Measurements from ENCODE around the gene UBLCP1.

Gene UBLCP1

DNA sequence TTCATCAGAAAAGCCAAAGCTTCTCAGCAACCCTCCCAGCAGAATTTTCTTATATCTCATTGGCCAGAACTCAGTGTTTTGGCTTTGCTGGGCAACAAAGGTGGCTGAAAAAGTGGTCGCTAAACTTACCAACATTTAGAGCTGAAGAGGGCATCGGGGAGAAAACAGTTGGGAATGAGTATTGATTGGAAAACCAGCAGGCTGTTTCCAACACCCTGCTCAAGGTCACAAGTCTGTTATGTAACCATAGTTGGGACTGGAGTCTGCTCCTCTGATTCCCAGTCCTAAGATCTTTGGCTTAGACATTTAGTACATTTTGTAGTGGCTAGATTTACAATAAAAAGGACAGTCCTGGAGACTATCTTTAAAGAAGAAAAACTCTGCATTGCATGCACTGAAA is 50.1 kb downstream of the UBLCP1 start:
- no peak for DNase-seq (ENCODE audit: low read depth)
- H3K4me3 ChIP-seq (replicated peaks; ENCODE audit: low read depth, low read length) = no peak overlapping the region
- TF ChIP-seq, protein P1, sequence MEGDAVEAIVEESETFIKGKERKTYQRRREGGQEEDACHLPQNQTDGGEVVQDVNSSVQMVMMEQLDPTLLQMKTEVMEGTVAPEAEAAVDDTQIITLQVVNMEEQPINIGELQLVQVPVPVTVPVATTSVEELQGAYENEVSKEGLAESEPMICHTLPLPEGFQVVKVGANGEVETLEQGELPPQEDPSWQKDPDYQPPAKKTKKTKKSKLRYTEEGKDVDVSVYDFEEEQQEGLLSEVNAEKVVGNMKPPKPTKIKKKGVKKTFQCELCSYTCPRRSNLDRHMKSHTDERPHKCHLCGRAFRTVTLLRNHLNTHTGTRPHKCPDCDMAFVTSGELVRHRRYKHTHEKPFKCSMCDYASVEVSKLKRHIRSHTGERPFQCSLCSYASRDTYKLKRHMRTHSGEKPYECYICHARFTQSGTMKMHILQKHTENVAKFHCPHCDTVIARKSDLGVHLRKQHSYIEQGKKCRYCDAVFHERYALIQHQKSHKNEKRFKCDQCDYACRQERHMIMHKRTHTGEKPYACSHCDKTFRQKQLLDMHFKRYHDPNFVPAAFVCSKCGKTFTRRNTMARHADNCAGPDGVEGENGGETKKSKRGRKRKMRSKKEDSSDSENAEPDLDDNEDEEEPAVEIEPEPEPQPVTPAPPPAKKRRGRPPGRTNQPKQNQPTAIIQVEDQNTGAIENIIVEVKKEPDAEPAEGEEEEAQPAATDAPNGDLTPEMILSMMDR (IDR thresholded peaks at IDR 0.05; ENCODE audit: low read length, missing control alignments) = no peak

DNA sequence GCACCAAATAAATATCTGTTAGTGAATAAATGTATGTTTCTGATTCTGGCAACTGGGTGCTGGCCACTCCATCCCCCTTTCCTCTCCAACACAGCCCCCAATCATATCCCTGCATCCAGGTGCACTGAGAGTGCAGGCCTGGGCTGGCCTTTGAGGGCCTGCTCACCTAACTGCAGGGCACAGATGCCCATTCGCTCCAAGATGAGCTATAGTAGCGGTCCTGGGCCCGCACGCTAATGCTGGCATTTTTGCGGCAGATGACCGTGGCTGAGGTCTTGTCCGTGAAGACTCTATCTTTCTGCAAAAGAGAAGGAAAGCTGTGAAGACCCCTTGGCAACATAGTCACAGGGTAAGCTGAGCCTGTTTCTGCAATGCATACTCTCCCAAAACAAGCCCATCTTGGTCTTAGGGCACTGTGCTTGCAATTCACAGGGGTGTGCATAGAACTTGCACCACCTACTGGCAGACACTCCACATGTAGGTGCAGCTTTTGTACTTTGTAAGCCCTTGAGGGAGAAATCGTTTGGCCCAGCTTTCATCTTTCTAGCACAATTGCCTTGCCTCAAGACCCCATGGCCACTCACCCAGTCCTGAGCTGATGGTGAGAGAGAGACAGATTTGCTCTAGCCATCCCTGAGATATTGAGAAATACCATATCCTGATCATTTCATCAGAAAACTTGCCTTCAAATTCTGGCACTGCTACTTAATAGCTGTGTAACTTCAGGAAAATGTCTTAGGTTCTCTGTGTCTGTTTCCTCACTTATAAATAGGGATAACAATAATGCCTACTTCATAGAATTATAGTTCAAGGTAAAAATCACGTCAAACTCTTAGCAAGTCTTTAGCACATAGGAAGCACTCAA is 53.7 kb downstream of the UBLCP1 start:
- TF ChIP-seq, protein P1 (IDR thresholded peaks at IDR 0.05; ENCODE audit: low read length, missing control alignments) = peak; percentile 94
- H3K4me3 ChIP-seq (replicated peaks; ENCODE audit: low read depth, low read length) = no peak overlapping the region
- peak; percentile 83 for DNase-seq (ENCODE audit: low read depth)

DNA sequence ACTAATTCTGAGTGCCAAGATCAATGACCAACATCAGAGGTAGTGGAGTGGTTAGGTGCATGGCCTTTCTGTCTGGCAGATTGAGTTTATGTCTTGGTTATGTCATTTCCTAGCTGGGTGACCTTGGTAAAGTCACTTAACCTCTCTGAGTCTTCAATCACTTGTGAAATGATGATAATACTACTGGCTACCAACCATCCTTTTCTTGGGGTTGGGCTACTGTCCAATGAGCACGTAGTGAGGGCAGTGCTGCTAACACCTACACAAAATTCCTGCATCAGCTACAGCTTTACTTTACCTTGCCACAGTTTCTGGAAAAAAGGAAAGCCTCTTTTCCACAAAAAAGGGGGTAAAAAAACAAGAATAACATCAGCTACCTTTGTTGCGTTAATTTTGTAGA is 54.8 kb downstream of the UBLCP1 start:
- TF ChIP-seq, protein P1 (IDR thresholded peaks at IDR 0.05; ENCODE audit: low read length, missing control alignments) = no peak
- H3K4me3 ChIP-seq (replicated peaks; ENCODE audit: low read depth, low read length) = no peak overlapping the region
- DNase-seq (ENCODE audit: low read depth) = no peak

DNA sequence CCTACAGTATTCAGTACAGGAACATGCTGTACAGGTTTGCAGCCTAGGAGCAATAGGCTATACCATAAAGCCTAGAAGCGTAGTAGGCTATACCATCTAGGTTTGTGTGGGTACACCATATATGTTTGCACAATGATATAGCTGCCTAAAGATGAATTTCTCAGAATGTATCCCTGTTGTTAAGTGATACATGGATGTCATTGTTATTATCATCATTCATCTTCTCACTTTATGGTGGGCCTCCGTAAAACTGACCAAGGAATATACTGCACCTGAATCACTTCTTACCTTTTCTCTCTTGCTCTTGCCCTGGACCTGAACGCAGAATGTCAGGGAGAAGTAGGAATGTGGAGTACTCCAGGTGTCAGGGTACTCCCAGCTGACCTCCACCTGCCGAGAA is 55.4 kb downstream of the UBLCP1 start:
- TF ChIP-seq, protein P1 (IDR thresholded peaks at IDR 0.05; ENCODE audit: low read length, missing control alignments) = no peak
- DNase-seq (ENCODE audit: low read depth) = no peak
- H3K4me3 ChIP-seq (replicated peaks; ENCODE audit: low read depth, low read length) = no peak overlapping the region

DNA sequence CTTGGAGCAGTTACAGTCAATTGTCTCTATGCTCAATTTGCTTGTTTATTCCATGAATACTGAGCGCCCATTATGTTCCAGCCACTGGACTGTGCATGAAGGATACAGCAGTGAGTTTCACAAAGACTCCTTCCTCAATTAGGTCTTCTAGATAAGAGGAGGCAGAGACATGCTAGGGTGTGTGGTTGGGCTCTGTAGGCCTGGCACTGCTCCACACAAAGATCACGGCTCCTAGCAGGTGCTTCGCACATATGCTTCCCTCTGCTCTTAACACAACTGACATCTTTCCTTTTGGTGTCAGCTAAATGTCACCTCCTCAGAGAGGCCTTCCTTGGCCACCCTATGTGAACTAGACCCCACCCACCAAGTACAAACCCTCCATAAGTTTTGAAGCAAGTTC is 56.3 kb downstream of the UBLCP1 start:
- DNase-seq (ENCODE audit: low read depth) = no peak

DNA sequence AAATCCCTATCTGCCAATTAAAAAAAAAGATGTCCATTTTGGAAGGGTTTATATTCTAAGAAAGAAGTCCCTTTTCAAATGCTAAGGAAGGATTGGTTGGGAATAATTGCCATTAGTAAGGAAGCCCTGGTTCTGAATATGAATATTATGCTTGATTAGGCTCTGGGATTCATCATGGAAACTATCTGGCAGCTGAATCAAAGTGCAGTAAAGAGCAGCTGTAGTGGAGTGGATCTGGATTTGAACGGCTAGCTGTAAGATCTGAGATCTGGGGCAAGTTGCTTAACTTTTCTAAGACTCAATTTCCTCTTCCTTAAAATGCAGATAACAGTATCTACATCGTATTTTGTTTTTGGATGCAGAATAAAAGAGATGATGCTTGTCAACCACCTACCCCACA is 56.7 kb downstream of the UBLCP1 start:
- TF ChIP-seq, protein P1 (IDR thresholded peaks at IDR 0.05; ENCODE audit: low read length, missing control alignments) = no peak
- no peak for DNase-seq (ENCODE audit: low read depth)
- no peak overlapping the region for H3K4me3 ChIP-seq (replicated peaks; ENCODE audit: low read depth, low read length)

More for the DNA sequence above, 56.3 kb downstream of the UBLCP1 start:
- TF ChIP-seq, protein P1 (IDR thresholded peaks at IDR 0.05; ENCODE audit: low read length, missing control alignments) = no peak
- H3K4me3 ChIP-seq (replicated peaks; ENCODE audit: low read depth, low read length) = no peak overlapping the region

DNA sequence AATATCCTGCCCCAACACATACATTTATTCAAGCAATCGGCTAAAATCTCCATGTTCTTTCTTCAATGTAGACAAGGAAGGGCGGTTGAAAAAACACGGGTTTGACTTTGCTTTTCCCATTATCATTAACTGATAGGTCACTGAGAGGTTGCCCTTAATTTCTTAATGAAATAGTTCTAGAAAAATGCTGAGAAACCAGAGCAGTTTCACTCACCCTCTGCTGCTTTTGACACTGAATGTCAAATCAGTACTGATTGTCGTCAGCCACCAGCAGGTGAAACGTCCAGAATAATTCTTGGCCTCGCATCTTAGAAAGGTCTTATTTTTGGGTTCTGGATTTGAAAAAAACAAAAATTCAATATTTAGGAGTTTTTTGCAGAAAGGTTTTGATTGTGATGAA is 59.1 kb downstream of the UBLCP1 start:
- no peak for DNase-seq (ENCODE audit: low read depth)
- TF ChIP-seq, protein P1 (IDR thresholded peaks at IDR 0.05; ENCODE audit: low read length, missing control alignments) = no peak

More for the DNA sequence above, 59.1 kb downstream of the UBLCP1 start:
- no peak overlapping the region for H3K4me3 ChIP-seq (replicated peaks; ENCODE audit: low read depth, low read length)
